ENCODE data around the gene PHF1. TPM values are rescaled to one million over a fixed set of nuclear protein-coding genes. Genes with fewer than 3 reads are reported as not detected.
A peak's percentile ranks its signal among the peaks of the same experiment; 100 is the strongest.

Gene PHF1
- total RNA-seq, 2 donors from 2014 or later = 27.5 to 156 TPM

DNA sequence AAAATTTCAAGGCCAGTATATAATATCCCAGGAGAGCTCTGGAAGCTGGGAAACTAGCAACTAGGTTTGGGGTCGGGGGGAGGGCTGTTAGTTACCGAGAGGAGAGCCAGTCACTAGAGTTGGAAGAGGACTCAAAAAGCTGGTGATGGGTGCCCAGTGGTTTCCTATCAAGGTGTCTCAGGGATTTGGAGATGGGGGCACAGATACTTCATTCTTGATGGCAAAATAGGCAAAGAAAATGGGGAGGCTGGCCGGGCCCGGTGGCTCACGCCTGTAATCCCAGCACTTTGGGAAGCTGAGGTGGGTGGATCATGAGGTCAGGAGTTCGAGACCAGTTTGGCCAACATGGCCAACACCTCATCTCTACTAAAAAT lies 805 bp downstream of the PHF1 start:
- ATAC-seq = no peak
- H3K36me3 Mint-ChIP-seq = peaks cover 27 to 36% of the 10 kb centered on the region in 2 donors
- H3K9me3 Mint-ChIP-seq = no peaks in the 10 kb centered on the region
- H3K27ac Mint-ChIP-seq = peak overlapping the region; percentile 27 to 99
- no peak for DNase-seq (ENCODE audit: low spot score in 2 of 2)

DNA sequence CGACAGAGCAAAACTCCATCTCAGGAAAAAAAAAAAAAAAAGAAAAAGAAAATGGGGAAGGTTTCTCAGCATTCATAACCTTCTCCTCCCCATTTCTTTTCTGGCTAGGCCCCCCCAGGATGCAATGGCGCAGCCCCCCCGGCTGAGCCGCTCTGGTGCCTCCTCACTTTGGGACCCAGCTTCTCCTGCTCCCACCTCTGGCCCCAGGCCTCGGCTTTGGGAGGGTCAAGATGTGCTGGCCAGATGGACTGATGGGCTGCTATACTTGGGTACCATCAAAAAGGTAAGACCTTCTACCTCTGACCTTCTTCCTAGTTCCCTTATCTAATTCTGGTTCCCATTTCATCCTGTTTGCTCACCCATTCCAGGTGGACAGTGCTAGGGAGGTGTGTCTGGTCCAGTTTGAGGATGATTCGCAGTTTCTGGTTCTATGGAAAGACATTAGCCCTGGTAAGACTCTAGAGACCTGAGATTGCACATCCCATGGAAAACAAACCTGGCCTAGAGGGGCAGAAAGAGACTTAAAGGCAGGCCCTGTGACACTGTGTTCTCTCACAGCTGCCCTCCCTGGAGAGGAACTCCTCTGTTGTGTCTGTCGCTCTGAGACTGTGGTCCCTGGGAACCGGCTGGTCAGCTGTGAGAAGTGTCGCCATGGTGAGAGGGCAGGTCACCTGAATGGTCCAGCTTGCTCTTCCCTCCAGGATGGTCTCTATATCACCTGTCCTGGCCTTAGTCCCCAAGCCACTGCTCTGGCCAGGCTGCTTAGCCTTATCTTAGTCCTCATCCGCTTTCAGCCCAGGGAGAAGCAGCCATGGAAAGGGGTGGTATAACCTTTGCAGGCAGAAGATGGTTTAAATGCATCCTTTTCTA lies 1.6 kb downstream of the PHF1 start:
- Mint-ChIP-seq H3K36me3 (peaks cover 32 to 35% of the 10 kb centered on the region in 2 donors), H3K9me3 (no peaks in the 10 kb centered on the region), H3K27ac (peak overlapping the region; percentile 60 to 99)
- no peak for DNase-seq (ENCODE audit: low spot score in 2 of 2)
- ATAC-seq = no peak

DNA sequence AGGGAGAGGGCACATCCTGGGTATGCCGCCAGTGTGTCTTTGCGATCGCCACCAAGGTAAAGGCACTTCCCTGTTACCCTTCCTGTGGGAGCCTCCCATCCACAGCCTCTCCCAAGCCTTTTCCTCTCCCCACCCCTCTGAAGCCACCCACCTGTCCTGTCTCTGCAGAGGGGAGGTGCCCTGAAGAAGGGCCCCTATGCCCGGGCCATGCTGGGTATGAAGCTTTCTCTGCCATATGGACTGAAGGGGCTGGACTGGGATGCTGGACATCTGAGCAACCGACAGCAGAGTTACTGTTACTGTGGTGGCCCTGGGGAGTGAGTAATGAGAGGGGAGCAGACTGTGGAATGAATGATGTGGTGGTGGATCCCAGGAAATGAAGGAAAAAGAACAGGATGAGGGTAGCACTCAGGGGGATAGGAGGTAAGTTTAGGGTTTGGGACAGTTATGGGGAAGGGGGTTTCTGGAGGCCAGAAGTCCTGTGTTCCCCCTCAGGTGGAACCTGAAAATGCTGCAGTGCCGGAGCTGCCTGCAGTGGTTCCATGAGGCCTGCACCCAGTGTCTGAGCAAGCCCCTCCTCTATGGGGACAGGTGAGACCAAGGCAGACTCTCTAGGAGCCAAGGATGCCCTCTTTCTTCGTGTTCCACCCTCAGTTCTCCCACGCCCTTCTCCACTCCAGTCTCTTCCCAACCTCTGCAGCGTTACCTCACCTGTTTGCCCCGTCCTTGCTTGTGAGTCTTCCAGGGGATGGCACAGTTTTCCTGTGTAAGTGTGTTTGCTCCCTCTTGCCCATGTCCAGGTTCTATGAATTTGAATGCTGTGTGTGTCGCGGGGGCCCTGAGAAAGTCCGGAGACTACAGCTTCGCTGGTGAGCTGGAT lies 2.7 kb downstream of the PHF1 start:
- Mint-ChIP-seq H3K9me3 (no peaks in the 10 kb centered on the region), H3K36me3 (peaks cover 32 to 39% of the 10 kb centered on the region in 2 donors), H3K27ac (peak overlapping the region; percentile 39 to 99)
- no peak for ATAC-seq
- DNase-seq (ENCODE audit: low spot score in 2 of 2) = no peak

DNA sequence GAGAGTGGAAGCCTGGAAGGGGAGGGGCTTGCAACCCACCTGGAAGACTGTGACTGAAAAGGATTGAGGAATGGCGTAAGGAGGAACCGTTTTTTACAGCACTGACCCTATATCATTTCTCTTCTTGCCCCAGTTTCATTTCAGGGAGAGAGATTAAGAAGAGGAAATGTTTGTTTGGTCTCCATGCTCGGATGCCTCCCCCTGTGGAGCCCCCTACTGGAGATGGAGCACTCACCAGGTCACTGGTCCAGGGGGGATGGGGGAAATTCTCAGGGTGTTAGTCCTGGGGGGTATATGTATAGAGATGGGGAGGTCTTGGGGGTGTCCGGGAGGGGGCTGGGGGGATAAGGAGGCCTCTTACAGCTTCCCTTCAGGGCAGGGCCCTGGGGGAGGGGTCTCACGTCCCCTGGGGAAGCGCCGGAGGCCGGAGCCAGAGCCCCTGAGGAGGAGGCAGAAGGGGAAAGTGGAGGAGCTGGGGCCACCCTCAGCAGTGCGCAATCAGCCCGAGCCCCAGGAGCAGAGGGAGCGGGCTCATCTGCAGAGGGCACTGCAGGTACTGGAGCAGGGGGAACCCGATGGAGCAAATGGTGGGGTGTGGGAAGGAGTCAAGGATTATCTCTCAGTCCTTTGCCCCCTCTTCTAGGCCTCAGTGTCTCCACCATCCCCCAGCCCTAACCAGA lies 3.9 kb downstream of the PHF1 start:
- no peak for DNase-seq (ENCODE audit: low spot score in 2 of 2)
- peaks cover 21 to 38% of the 10 kb centered on the region in 2 donors for H3K36me3 Mint-ChIP-seq
- peak overlapping the region in 1 of 2 donors; percentile 99 for H3K27ac Mint-ChIP-seq
- H3K9me3 Mint-ChIP-seq = no peaks in the 10 kb centered on the region
- no peak for ATAC-seq

DNA sequence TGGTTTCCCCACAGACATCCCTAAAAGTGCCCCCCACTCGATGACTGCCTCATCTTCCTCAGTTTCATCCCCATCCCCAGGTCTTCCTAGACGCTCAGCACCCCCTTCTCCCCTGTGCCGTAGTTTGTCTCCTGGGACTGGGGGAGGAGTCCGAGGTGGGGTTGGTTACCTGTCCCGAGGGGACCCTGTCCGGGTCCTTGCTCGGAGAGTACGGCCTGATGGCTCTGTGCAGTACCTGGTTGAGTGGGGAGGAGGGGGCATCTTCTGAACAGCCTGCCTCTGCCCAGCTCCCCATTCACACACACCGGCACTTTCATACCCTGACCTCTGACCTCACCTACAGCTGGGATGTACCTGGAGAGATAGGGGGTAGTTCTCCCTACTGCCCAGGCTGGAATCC lies 5.0 kb downstream of the PHF1 start:
- peaks cover 17 to 34% of the 10 kb centered on the region in 2 donors for H3K36me3 Mint-ChIP-seq
- H3K9me3 Mint-ChIP-seq = no peaks in the 10 kb centered on the region
- no peak for ATAC-seq
- no peak for DNase-seq (ENCODE audit: low spot score in 2 of 2)
- H3K27ac Mint-ChIP-seq = peak overlapping the region; percentile 86 to 99

DNA sequence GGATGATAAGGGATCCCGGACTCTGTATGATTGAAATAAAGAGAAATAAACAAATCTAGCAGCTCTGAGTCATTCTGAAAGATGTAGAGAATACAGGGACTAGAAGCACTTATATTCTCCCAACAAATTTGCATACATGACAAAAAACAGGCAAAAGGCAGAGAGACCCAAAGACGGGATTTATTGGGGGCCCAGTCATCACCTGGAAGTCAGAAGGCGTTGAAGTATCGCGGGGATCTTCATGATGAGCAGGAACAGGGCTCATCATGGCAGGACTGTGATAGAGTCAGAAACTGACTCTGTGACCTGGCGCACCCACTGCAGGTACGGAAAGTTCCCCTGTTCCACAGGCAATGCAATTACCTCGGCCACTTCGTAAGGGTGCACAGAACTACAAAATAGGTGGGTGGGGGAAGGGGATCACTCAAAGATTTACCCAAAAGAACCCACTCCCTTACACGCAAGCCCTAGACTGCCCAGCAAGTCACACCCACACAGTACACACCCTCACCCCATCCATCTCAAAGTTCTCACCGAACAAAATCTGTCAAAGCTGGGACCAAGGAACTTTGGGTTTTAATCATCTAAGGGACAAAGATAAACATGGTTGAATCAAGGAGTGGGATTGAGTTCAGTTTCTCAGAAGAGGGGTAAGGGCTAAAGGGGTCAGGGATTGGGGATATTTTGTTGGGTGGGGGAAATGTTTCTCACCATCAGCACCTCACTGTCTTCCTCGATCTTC lies 5.7 kb downstream of the PHF1 start:
- peaks cover 17 to 30% of the 10 kb centered on the region in 2 donors for H3K36me3 Mint-ChIP-seq
- H3K27ac Mint-ChIP-seq = peak overlapping the region; percentile 86 to 99
- DNase-seq (ENCODE audit: low spot score in 2 of 2) (peak; percentile 22 to 73), ATAC-seq (peak; percentile 5 to 15)
- H3K9me3 Mint-ChIP-seq = no peaks in the 10 kb centered on the region

DNA sequence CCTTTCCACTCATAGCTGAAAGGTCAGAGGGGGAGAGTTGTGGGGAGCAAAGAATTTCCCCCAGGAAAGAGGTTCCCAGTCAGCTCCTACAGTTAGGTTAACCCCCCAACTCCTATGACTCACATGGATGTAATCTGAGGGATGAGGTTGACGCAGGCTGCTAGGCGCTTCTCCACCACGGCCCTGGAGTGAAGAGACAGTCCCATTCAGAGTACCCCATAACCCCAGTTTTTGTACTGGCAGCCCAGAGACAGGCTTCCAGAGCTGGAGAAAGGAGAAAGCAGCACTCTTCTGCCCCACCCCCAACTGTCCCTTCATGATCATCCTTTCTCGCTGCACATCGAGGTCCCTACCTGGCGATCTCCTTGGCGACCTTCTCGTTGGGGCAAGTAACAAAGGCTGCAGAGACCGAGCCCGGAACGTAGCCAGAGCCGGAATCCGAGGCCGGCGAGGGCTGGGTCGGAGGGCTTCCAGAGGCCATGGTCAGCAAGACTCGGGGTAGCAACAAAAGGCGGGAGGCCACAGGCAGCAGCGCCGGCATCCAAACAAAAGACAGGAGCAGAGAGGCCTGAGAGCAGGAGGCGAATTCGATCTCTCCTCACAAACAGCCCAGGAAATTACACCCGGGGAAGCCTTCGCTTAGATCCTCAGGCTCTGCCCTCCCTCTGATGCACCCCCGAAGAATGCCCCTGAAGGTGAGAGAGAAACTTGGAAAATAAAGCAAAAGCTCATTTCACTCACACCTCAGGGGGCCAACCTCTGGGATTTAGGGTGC lies 6.5 kb downstream of the PHF1 start:
- H3K36me3 Mint-ChIP-seq = peaks cover 17 to 28% of the 10 kb centered on the region in 2 donors
- H3K27ac Mint-ChIP-seq = peak overlapping the region; percentile 86 to 99
- ATAC-seq (peak in 1 of 2 donors; percentile 43), DNase-seq (ENCODE audit: low spot score in 2 of 2) (peak; percentile 22 to 77)
- H3K9me3 Mint-ChIP-seq = no peaks in the 10 kb centered on the region

DNA sequence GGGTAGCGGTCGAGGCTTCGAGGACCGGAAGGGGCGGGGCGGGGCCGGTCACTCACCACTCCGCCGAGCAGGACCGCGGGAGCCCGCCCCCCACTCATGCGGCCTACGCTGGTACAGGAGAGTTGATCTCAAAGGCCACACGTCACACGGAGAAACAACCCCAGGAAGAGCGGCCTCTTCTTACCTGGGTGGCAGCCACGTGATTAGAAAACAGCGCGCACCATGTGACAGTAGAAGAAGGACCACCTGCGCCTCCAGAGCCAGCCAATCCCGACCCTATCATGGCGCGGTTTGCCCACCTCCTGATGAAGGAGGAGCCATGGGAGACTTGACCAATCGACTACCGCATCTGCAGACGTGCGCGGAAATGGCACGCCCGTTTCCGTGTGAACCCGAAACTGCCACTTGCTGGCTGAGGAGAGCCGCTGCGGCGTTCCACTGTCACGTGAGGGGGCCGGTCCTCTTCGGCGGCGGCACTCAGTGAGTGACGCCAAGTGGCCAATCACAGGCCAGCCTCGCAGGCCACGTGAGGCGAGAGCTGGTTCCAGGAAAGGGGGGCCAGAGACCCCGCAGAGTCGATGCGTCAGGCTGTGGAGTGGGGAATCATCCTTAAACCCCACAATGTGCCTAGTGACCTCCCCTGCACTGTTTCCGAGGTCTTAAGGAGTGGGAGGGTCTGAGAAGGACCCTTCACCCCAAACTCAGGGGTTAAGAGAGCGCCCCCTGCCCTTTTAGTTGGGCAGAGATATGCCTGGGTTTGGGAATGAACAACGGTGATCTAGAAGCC lies 7.3 kb downstream of the PHF1 start, which contains the start of gene CUTA:
CUTA (minus strand) TSS at position 205 of the 787 bp plus-strand sequence; CDS start at position 98, 107 bp downstream.
- H3K27ac Mint-ChIP-seq = peak within 1 kb of the TSS; percentile 99 to 100
- peaks cover 22% of the 10 kb centered on the region in 2 donors for H3K36me3 Mint-ChIP-seq
- H3K9me3 Mint-ChIP-seq = no peaks in the 10 kb centered on the region
- DNase-seq (ENCODE audit: low spot score in 2 of 2) (peak; percentile 96 to 100), ATAC-seq (peak; percentile 77 to 88)

DNA sequence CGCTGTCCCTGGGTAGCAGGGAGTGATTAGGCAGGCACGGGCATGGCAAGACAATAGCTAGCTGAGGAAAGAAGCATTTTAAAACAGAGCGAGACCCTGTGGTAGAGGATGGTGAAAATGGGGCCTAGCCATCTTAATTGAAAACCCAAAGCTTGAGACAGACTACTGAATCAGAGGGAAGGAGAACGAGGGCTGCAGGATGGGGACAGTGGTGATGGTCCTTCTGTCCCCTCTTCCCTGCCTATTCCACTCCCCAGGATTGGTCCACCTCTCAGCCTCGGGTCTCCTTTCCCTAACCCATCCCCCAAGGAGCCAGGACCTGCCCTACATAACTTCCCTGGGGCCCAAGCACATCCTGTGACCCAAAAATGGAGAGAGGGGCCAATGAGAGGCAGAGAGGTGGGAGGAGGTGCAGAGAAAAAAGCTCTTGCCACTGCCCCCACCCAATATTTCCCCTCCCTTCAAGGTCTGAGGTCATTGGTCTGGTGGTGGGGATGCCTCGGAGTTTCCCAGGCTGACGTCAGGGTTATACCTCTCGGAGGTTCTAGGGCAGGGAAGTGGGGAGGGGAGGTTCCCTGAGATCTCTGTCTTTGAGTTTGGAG lies 8.0 kb downstream of the PHF1 start:
- peak; percentile 3 to 4 for ATAC-seq
- H3K27ac Mint-ChIP-seq = peak overlapping the region; percentile 99 to 100
- no peaks in the 10 kb centered on the region for H3K9me3 Mint-ChIP-seq
- H3K36me3 Mint-ChIP-seq = peaks cover 22 to 29% of the 10 kb centered on the region in 2 donors
- DNase-seq (ENCODE audit: low spot score in 2 of 2) = peak; percentile 53 to 78

DNA sequence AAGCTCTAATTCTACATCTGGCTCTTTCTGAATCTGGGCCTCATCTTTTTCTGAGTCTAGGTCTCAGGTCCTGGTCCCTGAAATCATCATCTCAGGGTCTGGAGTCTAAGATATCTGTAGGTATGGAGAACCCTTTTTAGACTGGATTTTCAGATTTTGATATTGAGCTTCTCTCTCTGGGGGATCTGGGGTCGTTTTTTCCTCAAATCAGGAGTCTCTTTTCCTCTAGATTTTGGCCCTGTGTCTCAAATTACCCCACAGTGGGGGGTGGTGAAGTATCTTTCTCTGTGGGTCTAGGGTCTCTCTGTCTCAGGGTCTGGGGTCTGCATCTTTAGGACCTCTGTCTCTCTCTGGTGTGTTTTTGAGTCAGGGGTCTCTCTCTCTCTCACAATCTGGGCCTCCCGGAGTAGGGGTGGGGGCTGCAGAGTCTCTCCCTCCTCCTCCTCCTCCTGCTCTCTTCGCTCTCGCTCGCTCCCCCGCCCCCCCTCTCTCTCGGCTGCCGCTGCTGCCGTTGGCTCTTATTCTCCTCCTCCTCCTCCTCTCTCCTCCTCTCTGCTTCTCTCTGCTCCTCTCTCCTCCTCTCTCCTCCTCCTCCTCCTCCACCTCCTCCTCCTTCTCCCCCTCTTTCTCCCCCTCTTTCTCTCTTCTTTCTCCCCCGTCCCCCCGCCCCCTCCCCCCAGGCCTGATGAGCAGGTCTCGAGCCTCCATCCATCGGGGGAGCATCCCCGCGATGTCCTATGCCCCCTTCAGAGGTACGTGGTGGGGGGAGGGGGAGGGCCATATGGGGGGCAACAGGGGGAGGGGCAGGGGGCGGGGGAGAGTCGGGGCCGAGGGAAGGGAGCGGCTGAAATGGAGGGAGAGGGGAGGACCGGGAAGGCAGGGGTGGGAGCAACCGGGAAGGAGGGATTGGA lies 9.0 kb downstream of the PHF1 start, which contains the start of gene SYNGAP1:
SYNGAP1 (plus strand) TSS at position 486 of the 911 bp plus-strand sequence; CDS start at position 686, 200 bp downstream.
- DNase-seq (ENCODE audit: low spot score in 2 of 2) (peak in 1 of 2 donors; percentile 27), ATAC-seq (no peak)
- H3K36me3 Mint-ChIP-seq = peaks cover 30 to 39% of the 10 kb centered on the region in 2 donors
- H3K27ac Mint-ChIP-seq = peak within 1 kb of the TSS; percentile 99 to 100
- H3K9me3 Mint-ChIP-seq = no peaks in the 10 kb centered on the region

DNA sequence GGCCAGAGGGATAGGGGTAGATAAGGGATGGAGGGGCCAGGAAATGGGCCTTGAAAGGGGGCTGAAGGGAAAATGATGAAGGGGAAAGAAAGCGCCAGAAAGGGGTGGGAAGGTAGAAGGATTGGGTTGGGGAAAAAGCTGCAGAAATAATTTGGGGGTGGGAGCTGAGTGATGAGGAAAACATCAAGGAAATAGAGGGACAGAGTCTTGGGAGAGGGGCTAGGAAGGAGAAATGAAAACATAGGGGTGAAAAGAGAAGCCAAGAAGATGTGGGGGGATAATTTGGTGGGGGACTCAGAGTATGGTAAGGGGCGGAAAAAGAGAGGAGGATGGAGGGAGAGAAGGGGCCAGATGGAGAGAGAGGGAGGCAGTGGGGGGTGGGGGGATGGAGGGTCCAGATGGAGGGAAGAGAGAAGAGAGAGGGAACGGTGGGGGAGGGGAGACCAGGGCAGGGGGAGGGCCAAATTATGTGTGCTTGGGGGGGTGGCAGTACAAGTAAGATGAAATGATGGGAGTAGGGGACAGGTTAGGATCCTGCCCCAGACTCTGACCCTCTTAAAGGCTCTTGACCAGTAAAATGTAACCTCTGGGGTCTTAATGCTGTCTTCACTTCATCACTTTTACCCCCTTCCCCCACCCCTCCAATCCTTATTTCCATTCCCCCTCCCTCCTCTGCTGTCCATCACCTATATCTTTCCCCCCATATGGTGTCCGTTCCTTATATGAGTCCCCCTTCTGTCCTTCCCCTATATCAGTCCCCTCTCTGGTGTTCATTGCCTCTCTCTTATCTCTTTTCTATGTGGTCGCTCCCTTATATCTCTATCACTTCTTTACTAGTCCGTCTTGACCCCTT lies 9.9 kb downstream of the PHF1 start:
- Mint-ChIP-seq H3K36me3 (peaks cover 34 to 39% of the 10 kb centered on the region in 2 donors), H3K9me3 (no peaks in the 10 kb centered on the region), H3K27ac (peak overlapping the region in 1 of 2 donors; percentile 7)
- ATAC-seq (no peak), DNase-seq (ENCODE audit: low spot score in 2 of 2) (no peak)

DNA sequence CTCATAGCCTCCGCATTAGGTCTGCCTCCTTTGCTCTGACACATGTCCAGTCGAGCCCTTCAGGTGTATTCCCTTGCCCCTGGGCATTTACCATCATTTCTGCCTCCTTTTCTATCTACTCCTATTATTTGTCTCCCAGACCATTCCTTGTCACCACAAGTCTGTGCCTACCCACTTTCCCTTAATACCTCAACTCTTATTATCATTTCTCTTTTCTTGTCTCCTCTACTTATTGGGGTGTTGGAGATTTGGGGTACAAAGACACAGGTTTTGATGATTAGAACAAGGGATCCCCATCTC lies 10.5 kb downstream of the PHF1 start:
- DNase-seq (ENCODE audit: low spot score in 2 of 2) (no peak), ATAC-seq (no peak)
- Mint-ChIP-seq H3K27ac (peak overlapping the region; percentile 7 to 13), H3K9me3 (no peaks in the 10 kb centered on the region), H3K36me3 (peaks cover 29 to 33% of the 10 kb centered on the region in 2 donors)

DNA sequence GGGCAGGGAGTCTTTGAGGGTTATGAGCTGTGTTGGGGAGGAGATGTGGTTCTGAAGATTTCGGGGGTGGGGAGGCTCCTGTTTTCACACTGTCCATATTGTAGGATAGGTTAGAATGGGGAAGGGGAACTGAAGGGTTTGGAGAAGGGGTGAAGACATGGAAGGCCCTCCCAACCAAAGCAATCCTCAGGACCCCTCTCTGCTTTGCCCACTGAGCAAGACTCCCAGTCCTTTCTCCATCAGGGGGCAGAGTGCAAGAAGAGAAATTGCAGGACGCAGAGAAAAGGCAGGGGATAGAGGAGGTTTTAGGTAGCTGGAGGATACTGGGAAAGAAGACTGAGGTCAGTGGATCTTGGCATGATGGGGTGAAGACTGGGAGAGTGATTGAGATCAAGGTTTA lies 13.0 kb downstream of the PHF1 start:
- no peak for ATAC-seq
- H3K9me3 Mint-ChIP-seq = no peaks in the 10 kb centered on the region
- H3K27ac Mint-ChIP-seq = peak overlapping the region in 1 of 2 donors; percentile 93
- no peak for DNase-seq (ENCODE audit: low spot score in 2 of 2)
- peaks cover 14 to 32% of the 10 kb centered on the region in 2 donors for H3K36me3 Mint-ChIP-seq

All from activated naive CD4-positive, alpha-beta T cell treated with anti-CD3 and anti-CD28 coated beads, Interleukin-2, amount 50 U/mL, for 72 hours (primary cell).